Lung (tissue), 12 donors: ENCODE data around the gene NT5DC3. TPM values are rescaled to one million over a fixed set of nuclear protein-coding genes. Genes with fewer than 3 reads are reported as not detected.

Source experiments
- ATAC-seq: fragments of 200-7000 bp; cut with Tn5 transposase; one replicate; pipeline ENCODE4 v1.9.1; 2020; ENCODE audit warnings: moderate number of reproducible peaks; ENCODE audit not compliant: insufficient read depth, low FRiP score
- DNase-seq, 3 donors: peaks; one replicate each; pipeline ENCODE4 v3.0.0-alpha.2; 2013 to 2017
- H3K27ac ChIP-seq, 2 donors: one replicate each; pipeline ENCODE4 v1.5.1; 2013; ENCODE audit warnings: mild to moderate bottlenecking in 2 of 2, moderate library complexity in 2 of 2, control low read depth in 1 of 2, inconsistent platforms in 1 of 2, low read depth in 1 of 2, low read length in 1 of 2
- H3K27me3 ChIP-seq, 3 donors: one replicate each; pipeline ENCODE4 v1.5.1; 2013; ENCODE audit warnings: low read length in 2 of 3; ENCODE audit not compliant: control insufficient read depth in 3 of 3, insufficient read depth in 3 of 3
- H3K36me3 ChIP-seq, 4 donors: one replicate each; pipeline ENCODE4 v1.5.1; 2013; ENCODE audit warnings: low read length in 4 of 4, mild to moderate bottlenecking in 1 of 4, moderate library complexity in 1 of 4; ENCODE audit not compliant: control insufficient read depth in 4 of 4, insufficient read depth in 4 of 4
- H3K4me1 ChIP-seq, 5 donors: one replicate each; pipeline ENCODE4 v1.5.1; 2013; ENCODE audit warnings: low read length in 5 of 5, mild to moderate bottlenecking in 2 of 5, moderate library complexity in 1 of 5; ENCODE audit not compliant: control insufficient read depth in 5 of 5, insufficient read depth in 5 of 5
- H3K4me3 ChIP-seq: one replicate; pipeline ENCODE4 v1.5.1; 2013; ENCODE audit warnings: mild to moderate bottlenecking, control low read depth, moderate library complexity
- H3K9ac ChIP-seq, 2 donors: one replicate each; pipeline ENCODE4 v1.5.1; 2013; ENCODE audit warnings: low read length in 2 of 2, control low read depth in 1 of 2; ENCODE audit not compliant: insufficient read depth in 1 of 2
- H3K9me3 ChIP-seq, 4 donors: one replicate each; pipeline ENCODE4 v1.5.1; 2013; ENCODE audit warnings: low read length in 3 of 4, mild to moderate bottlenecking in 1 of 4, moderate library complexity in 1 of 4; ENCODE audit not compliant: control insufficient read depth in 4 of 4, insufficient read depth in 3 of 4
- CTCF ChIP-seq: IDR thresholded peaks from 2 replicates; pipeline ENCODE4 v1.5.1; 2012; ENCODE audit warnings: mild to moderate bottlenecking; ENCODE audit errors: control extremely low read depth, extremely low read depth
- WGBS, 2 donors: extraction: QIAGEN DNeasy Blood & Tissue Kit; methylation state at CpG; one replicate each; pipeline ENCODE4 v1.1.7; 2013; 5-methylcytosine and 5-hydroxymethylcytosine counted together
- polyA plus RNA-seq, 2 donors: library from polyadenylated mRNA; stranded (reverse); fragments of 200-250 nt; gene quantifications; one replicate each; pipeline ENCODE4 v1.2.1, GENCODE V29; 2013
- total RNA-seq, 2 donors: library from RNA; depleted of rRNA in 1 of 2; stranded (reverse); fragments of >200 nt in 1 of 2; gene quantifications; one replicate each; pipeline ENCODE4 v1.2.1, GENCODE V29; 2014 to 2021
- donor health status: control.
- donor health status: control.
- donor health status: Bipolar disorder and iron deficiency.
- donor health status: healthy.
- donor health status: DM: yes; HTN: yes; CAD: no.

The NT5DC3 gene
- total and polyA plus RNA-seq, 4 donors, result 0.93 to 12.3 (median 3.6) TPM

DNA sequence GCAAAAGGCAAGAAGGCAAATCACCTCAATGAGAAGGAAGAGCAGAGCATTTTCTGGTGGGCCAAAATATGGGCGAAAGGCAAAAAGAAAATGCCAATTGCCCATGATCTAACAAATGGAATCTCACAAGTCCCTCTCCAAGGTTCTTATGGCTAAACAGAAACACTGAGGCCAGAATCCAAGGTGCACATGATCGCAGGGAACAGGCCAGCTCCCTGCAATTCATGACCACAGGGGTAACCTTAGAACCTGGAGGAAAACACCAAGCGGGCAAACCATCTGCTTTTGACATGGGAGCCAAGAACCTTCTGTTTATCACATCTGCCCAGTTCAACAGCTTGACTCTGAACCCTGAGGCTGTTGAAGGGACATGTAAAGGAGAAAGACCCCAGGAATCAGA, 60.0 kb downstream of the NT5DC3 start:
- DNase-seq (no peak), ATAC-seq (no peak)
- peaks cover 0 to 3% (median 0%) of the 10 kb centered on the region in 4 donors for H3K9me3 ChIP-seq
- no peak overlapping the region for H3K4me3 ChIP-seq
- H3K27ac ChIP-seq, result no peak overlapping the region
- TF ChIP-seq CTCF, result no peak
- peaks cover 0 to 21% (median 5%) of the 10 kb centered on the region in 4 donors for H3K36me3 ChIP-seq
- 96 to 97% methylated on average over 3 of the region's 3 CpGs for WGBS, 2 donors
- no peaks in the 10 kb centered on the region for H3K27me3 ChIP-seq
- peaks cover 0 to 4% (median 0%) of the 10 kb centered on the region in 5 donors for H3K4me1 ChIP-seq
- no peak overlapping the region for H3K9ac ChIP-seq

DNA sequence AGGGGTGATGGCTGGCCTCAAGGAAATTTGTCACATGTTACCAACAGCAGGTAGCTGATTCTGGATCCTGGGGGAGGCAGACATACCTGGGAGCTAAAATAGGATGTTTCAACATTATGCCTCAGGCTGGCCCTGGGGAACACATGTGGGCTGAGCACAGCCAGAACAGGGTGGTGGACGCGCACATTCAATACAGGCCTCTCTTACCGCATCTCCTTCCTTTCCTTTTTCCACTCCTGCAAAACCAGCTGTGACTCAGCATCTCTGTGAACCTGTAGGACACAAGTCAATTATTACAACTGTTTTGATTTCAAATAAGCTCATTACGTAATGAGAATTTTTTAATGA, 61.0 kb downstream of the NT5DC3 start:
- H3K9me3 ChIP-seq, result peaks cover 0 to 3% (median 0%) of the 10 kb centered on the region in 4 donors
- WGBS, 2 donors, result 78 to 95% methylated on average over 4 of the region's 4 CpGs
- H3K27ac ChIP-seq, result no peak overlapping the region
- H3K4me3 ChIP-seq, result no peak overlapping the region
- peaks cover 0 to 20% (median 5%) of the 10 kb centered on the region in 4 donors for H3K36me3 ChIP-seq
- no peak overlapping the region for H3K9ac ChIP-seq
- DNase-seq, result no peak
- peaks cover 0 to 4% (median 0%) of the 10 kb centered on the region in 5 donors for H3K4me1 ChIP-seq
- no peak for TF ChIP-seq CTCF
- ATAC-seq, result no peak
- H3K27me3 ChIP-seq, result no peaks in the 10 kb centered on the region

GRCh38 chr12:103779410-103780092, 61.5 kb downstream of the NT5DC3 start:
- no peak overlapping the region for H3K4me3 ChIP-seq
- peaks cover 0 to 18% (median 5%) of the 10 kb centered on the region in 4 donors for H3K36me3 ChIP-seq
- no peak overlapping the region for H3K27ac ChIP-seq
- 83 to 94% methylated on average over 7 of the region's 7 CpGs for WGBS, 2 donors
- peaks cover 0 to 3% (median 0%) of the 10 kb centered on the region in 4 donors for H3K9me3 ChIP-seq
- no peak for TF ChIP-seq CTCF
- H3K4me1 ChIP-seq, result peaks cover 0 to 4% (median 0%) of the 10 kb centered on the region in 5 donors
- no peak overlapping the region for H3K9ac ChIP-seq
- no peak for ATAC-seq
- no peaks in the 10 kb centered on the region for H3K27me3 ChIP-seq
- DNase-seq, result no peak

DNA sequence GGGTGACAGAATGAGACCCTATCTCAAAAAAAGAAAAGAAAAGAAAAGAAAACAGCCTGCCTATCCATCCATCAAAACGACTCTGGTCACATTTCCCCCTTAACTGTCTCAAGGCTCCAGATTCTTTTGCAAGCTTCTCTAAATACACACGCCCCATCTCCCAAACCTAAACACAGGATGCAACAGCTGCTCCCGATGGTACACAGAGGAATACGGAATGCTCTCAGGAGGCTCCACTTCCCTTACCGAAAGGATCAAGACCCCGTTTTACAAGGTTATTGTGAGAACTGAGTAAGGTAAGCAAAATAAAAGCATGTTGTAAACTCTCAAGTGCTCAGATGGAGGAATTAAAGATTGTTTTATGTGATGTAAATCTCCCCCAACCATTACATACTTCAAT, 62.3 kb downstream of the NT5DC3 start:
- peaks cover 0 to 4% (median 0%) of the 10 kb centered on the region in 5 donors for H3K4me1 ChIP-seq
- DNase-seq (no peak), ATAC-seq (no peak)
- no peak overlapping the region for H3K4me3 ChIP-seq
- no peak overlapping the region for H3K27ac ChIP-seq
- H3K27me3 ChIP-seq, result no peaks in the 10 kb centered on the region
- TF ChIP-seq CTCF, result no peak
- H3K36me3 ChIP-seq, result peaks cover 0 to 14% (median 4%) of the 10 kb centered on the region in 4 donors
- no peak overlapping the region for H3K9ac ChIP-seq
- H3K9me3 ChIP-seq, result peaks cover 0 to 3% (median 0%) of the 10 kb centered on the region in 4 donors
- 64 to 78% methylated on average over 6 of the region's 6 CpGs for WGBS, 2 donors
